Glutamatergic neuron (in vitro differentiated cells): Measurements from ENCODE around the gene SLX4IP. TPM values are rescaled to one million over a fixed set of nuclear protein-coding genes. Genes with fewer than 3 reads are reported as not detected.

Source experiments
- DNase-seq: peaks from one replicate; pipeline ENCODE4 v3.0.0; 2022
- H3K27ac Mint-ChIP-seq: one replicate; pipeline ENCODE4 v1.8.0; 2020; ENCODE audit warnings: mild to moderate bottlenecking, mixed read lengths, inconsistent platforms; ENCODE audit not compliant: unreplicated experiment
- H3K27me3 Mint-ChIP-seq: one replicate; pipeline ENCODE4 v1.8.0; 2020; ENCODE audit warnings: mild to moderate bottlenecking, moderate library complexity, mixed read lengths, inconsistent platforms; ENCODE audit not compliant: unreplicated experiment
- H3K36me3 Mint-ChIP-seq: one replicate; pipeline ENCODE4 v1.8.0; 2020; ENCODE audit warnings: mild to moderate bottlenecking, mixed read lengths, inconsistent platforms; ENCODE audit not compliant: unreplicated experiment
- H3K4me1 Mint-ChIP-seq: one replicate; pipeline ENCODE4 v1.8.0; 2020; ENCODE audit warnings: mild to moderate bottlenecking, low read depth, mixed read lengths, inconsistent platforms; ENCODE audit not compliant: unreplicated experiment
- H3K4me3 Mint-ChIP-seq: one replicate; pipeline ENCODE4 v1.8.0; 2020; ENCODE audit warnings: mild to moderate bottlenecking, mixed read lengths, inconsistent platforms; ENCODE audit not compliant: unreplicated experiment
- H3K9me3 Mint-ChIP-seq: one replicate; pipeline ENCODE4 v1.8.0; 2020; ENCODE audit warnings: mild to moderate bottlenecking, moderate library complexity, mixed read lengths, inconsistent platforms; ENCODE audit not compliant: unreplicated experiment
- CTCF ChIP-seq: fragments of 200-600 bp; sonication (generic); IDR thresholded peaks from one replicate; pipeline ENCODE4 v1.5.0; 2021; ENCODE audit not compliant: partially characterized antibody, unreplicated experiment
- total RNA-seq: library from RNA; stranded (reverse); fragmentation: NEBNext Ultra II Directional; extraction: Animal tissue kit (Norgen Biotek cat#: 25700); gene quantifications from one replicate; pipeline ENCODE4 v1.2.1, GENCODE V29; 2021; ENCODE audit not compliant: unreplicated experiment

SLX4IP gene
- total RNA-seq, 1 donor from 2014 or later, result 7.9 TPM

- H3K27me3 Mint-ChIP-seq, result no peaks in the 10 kb centered on the region
- no peak overlapping the region for H3K27ac Mint-ChIP-seq
- TF ChIP-seq CTCF, result no peak
- peaks cover 7% of the 10 kb centered on the region for H3K36me3 Mint-ChIP-seq
- H3K4me1 Mint-ChIP-seq, result peaks cover 10% of the 10 kb centered on the region
- no peak for DNase-seq
- H3K4me3 Mint-ChIP-seq, result no peak overlapping the region
- no peaks in the 10 kb centered on the region for H3K9me3 Mint-ChIP-seq
Observed at GRCh38 chr20:10659651-10660601, 224.8 kb downstream of the SLX4IP start.

DNA sequence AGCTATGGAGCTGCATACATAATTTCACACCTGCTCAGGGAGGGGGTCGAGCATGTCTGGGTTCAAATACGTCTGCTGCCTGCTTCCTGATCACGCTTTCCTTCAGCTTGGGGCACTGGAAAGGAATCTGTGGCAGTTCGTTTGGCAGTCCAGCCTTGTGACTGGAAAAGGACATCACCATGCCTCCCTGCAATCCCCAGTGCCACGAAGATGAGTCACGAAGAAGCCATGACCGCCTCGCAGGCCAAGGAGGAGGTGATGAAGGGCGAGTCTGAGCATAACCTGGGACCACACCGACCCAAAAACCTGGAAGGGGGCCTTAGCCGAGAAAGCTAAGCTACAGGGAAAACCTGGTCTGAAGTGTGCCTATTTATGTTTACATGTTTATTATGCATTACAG is 225.6 kb downstream of the SLX4IP start:
- peaks cover 7% of the 10 kb centered on the region for H3K36me3 Mint-ChIP-seq
- no peak overlapping the region for H3K27ac Mint-ChIP-seq
- H3K9me3 Mint-ChIP-seq, result no peaks in the 10 kb centered on the region
- TF ChIP-seq CTCF, result no peak
- DNase-seq, result no peak
- no peak overlapping the region for H3K4me3 Mint-ChIP-seq
- H3K4me1 Mint-ChIP-seq, result peaks cover 14% of the 10 kb centered on the region
- no peaks in the 10 kb centered on the region for H3K27me3 Mint-ChIP-seq

DNA sequence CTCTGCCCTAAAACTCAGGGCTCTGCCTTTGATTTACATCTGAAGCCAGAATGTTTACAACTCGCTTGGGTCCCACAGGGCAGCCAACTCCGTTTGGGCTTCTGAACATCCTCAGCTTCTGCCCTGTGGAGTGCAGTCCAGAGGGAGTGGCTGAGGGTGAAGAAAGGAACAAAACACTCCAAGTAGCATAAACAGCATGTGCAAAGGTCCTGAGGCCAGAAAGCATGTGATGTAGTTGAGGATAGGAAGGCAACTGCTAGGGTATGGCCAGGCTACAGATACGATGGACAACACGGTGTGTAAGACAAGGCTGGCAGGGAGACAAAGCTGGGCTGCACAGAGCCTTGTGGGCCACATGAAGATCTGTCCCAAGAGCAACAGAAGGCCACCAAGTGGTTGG is 226.2 kb downstream of the SLX4IP start:
- Mint-ChIP-seq H3K9me3 (peaks cover 2% of the 10 kb centered on the region), H3K27ac (no peak overlapping the region), H3K36me3 (peaks cover 7% of the 10 kb centered on the region), H3K27me3 (peaks cover 2% of the 10 kb centered on the region), H3K4me3 (no peak overlapping the region), H3K4me1 (peaks cover 18% of the 10 kb centered on the region)
- TF ChIP-seq CTCF, result no peak
- no peak for DNase-seq

- Mint-ChIP-seq H3K9me3 (peaks cover 2% of the 10 kb centered on the region), H3K27me3 (peaks cover 2% of the 10 kb centered on the region), H3K36me3 (peaks cover 7% of the 10 kb centered on the region), H3K4me3 (no peak overlapping the region), H3K4me1 (peaks cover 18% of the 10 kb centered on the region), H3K27ac (no peak overlapping the region)
- no peak for TF ChIP-seq CTCF
- DNase-seq, result no peak
Observed at GRCh38 chr20:10662151-10662550, 227.0 kb downstream of the SLX4IP start.
